GM21526 (cell line): Measurements from ENCODE around the gene PDZD7.

Experiments used
- ATAC-seq: cut with Tn5 transposase; IDR thresholded peaks from one replicate; pipeline ENCODE4 v1.9.1; 2021; ENCODE audit warnings: moderate library complexity; ENCODE audit not compliant: unreplicated experiment, low FRiP score

PDZD7 gene

GRCh38 chr10:101061624-101062231 lies 30.8 kb upstream of the PDZD7 start, which contains the start of gene KAZALD1:
Gene KAZALD1 (plus strand): TSS chr10:101061989. CDS start chr10:101062593, 604 bp downstream.
- no peak for ATAC-seq

DNA sequence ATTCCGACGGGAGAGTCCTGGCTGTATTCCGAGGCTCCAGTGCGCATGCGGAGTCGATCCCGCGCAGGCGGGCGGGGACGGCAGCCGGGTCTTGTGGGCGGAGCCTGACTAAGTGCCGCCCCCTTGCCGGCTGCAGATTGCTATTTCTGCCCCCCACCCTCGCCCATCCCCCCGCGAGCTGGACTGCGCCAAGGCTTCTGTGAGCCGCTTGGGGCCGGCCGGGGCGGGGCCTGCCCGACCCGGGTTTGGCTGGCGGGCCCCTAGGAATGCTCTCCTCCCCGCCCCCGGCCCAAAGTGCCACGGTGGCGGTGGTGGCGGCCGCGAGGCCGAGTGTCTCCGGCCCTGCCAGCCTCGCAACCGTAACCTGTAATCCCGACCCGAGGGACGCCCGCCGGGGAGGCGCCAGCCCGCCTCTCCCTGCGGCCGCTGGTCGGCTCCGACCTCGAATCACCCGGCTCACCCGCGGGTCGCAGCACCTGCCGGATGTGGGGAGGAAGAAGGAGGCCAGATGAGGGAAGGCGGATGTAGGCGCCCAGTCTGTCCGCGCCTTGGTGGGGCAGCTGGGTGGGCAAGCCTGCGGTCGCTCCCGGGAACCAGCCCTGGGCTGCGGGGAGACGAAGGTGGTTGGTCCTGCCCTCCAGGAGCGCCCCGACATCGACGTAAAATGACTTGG lies 30.2 kb upstream of the PDZD7 start:
- peak; percentile 40 for ATAC-seq

DNA sequence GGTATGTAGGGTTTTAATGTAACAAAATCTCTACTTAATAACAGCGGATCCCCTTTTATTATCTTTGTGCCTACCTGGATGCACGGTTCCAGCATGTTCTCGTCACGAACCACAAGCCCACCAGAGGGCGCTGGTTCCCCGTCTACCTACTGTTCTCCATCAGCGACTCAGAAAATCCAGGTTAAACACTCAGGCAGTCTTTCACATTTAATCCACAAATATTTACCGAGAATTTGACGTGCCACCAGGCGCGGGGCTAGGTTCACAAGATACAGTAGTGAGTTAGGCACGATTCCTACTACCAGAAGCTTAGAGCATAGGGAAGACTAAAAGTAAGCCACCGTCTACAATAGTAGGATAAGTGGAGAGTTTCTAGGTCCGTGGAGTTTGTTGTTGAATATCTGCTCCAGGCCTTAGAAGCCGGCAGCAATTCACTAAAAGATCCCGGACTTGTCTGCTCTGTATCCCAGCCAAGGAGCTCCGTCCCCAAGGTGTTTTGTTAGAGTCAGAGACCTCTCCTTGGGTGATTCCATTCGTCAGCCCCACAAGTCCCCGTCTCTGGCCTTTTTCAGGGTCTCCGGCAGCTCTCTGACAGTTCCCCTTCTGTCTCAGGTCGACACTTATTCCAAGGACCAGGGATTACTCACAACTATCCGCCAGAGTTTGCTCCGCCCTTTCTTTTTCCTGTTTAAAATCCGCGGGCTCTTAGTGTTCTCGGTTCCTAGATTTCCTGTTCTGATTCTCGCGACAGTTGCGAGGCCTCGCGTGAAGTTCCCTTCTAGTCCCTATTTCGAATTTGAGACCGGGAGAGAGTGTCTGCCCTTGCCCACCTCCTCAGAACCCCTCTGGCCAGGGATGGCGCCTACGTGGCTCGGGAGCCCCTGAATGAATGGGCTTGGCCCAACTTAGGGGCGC lies 29.4 kb upstream of the PDZD7 start:
- peak; percentile 45 for ATAC-seq

GRCh38 chr10:101056365-101057151 lies 25.6 kb upstream of the PDZD7 start:
- ATAC-seq, result no peak

DNA sequence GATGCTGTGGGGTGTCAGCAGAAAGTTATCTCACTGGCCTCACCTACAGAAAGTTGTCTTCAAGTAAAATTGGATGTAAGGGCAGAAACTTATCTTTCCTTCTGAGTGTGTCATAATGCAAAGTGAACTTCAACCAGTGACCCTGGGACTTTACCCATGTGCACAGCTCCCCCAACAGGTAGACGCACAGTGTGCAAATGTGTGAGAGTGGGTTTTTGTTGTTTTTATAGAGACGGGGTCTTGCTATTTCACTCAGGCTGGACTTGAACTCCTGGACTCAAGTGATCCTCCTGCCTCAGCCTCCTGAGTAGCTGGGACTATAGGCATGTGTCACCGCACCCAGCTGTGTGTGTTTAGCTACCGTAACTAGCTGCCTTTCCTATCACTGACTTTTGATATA lies 24.5 kb upstream of the PDZD7 start:
- no peak for ATAC-seq

GRCh38 chr10:101054876-101055275 lies 23.9 kb upstream of the PDZD7 start:
- no peak for ATAC-seq

GRCh38 chr10:101054351-101054750 lies 23.4 kb upstream of the PDZD7 start:
- ATAC-seq, result no peak

GRCh38 chr10:101053516-101053915 lies 22.6 kb upstream of the PDZD7 start:
- ATAC-seq, result no peak

- no peak for ATAC-seq
Measured at GRCh38 chr10:101052285-101052684, 21.4 kb upstream of the PDZD7 start.

- no peak for ATAC-seq
Measured at GRCh38 chr10:101050208-101051069, 19.5 kb upstream of the PDZD7 start.

DNA sequence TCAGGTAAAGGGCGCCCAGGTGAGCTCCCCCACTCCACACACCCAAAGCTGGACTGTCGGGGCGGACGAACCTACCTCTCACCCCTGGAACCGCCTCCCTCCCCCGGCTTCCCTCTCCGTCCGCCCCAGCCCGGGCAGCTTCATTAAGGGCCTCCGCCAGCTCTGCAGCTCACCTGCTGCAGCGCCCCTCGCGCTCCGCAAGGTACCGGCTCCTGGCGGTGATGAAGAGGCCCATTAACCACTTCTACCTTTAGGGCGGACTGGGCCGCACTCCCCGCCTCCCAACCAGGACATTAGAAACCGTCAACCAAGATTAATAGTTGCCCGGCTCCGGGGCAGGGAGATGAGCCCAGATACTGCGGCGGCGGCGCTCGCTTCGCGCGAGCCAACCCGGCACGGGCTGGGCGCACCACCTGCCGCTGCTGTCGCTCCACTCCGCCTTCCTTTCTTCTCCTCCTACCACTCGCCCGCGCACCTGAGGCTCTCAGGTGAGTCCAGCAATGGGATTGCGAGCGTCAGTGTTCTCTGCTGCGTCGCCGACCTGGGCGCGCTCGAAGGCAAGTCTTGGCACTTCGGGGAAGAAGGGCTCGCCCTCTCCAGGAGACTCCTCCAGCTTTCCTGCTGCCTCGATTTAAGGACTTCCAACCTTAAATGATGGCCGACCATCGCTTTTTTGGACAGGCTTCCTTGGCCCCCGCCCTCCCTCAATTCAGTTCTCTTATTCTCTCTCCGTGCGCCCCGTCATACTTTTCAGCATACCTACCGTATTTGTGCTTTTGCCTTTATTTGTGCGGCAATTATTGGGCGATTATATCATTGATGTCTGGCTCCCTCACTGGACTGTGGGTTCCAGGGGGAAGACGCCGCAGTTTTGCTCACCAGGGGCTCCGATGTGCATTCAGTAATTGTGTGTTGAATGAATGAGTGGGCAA lies 17.3 kb upstream of the PDZD7 start:
- no peak for ATAC-seq

DNA sequence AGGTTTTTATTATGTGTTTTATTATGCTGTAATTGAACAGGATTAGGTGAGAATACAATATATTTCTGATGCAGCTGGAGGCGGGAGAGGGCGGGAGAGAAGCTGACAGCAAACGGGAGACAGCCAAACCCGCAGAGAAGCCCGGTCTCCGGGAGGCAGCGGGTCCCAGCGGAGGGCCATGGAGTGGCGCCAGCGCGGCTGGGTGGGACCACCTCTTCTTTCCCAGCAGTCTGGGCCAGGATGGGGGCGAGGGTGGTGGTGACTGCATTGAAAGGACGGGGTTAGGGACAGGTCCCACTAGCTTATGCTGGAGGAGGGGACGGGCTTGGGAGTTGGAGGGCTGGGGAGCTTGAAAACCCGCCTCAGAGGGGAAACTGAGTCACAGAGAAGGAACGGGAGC lies 16.3 kb upstream of the PDZD7 start:
- no peak for ATAC-seq

DNA sequence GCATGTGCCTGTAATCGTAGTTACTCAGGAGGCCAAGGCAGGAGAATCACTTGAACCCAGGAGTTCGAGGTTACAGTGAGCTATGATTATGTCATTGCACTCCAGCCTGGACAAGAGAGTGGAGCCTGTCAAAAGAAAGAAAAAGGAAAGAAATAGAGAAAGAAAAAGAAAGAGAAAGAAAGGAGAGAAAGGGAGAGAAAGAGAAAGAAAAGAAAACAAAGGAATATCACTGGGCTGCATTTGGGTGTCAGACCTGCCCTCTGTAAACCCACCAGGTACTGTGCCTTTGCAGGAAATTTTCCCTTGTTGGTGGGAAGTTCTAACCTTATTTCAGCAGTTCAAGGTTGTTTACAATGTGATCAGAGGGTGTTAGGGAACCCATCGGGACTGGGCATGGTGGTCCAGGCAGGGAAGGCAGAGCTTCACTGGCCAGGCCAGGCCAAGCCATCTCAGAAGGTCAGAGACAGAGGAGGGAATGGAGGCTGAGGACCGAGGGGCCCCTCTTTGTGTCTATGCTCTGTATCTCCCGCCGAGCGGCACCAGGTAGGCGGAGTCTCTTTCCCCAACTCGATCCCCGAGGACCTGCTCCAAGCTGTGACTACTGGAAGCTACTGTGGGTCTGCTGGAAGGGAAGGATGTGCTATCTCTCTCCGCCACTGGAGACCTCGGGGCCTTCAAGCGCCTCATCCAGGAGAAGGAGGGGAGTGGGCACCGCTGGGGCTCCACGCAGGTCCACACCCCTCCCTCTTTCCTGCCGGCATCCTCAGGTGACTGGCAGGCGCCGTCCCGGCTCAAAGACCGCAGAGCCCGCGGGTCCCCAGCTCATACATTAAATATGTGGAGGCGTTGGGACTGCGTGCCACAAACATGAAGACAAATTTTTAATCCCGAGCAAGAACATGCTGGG lies 15.7 kb upstream of the PDZD7 start:
- no peak for ATAC-seq

DNA sequence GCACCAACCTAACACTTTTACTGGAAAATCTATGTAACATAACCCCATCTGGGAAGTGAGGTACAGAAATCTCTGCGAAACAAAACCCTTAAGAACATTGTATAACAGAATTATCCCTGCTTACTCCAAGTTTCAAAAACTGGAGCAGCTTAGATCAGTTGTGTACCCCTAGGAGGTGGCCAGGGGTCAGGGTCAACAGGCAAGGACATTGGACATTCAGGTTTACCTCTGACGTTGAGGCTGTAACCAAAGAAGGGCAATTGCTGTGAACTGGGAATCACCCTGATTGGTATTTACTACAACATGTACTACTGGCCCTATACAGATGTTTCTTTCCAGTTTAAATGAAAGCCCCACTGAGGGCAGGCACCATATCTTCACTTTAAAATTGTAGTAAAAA lies 13.2 kb upstream of the PDZD7 start:
- ATAC-seq, result no peak

DNA sequence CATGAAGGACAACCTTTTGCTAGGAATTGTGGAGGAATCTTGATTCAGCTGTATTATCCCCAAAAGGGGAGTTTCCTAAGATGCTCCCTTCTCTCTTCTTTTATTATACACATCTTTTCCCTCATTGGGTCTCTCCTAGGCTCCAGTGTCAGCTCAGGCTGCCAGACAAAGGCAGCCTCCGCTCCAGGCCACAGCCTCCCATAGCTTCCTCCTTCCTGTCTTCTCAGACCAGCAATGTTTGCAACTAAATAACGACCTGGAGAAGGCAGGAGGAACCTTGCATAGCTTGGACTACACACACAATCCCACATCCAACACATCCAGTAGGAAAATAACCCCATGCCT lies 12.4 kb upstream of the PDZD7 start:
- ATAC-seq, result no peak

DNA sequence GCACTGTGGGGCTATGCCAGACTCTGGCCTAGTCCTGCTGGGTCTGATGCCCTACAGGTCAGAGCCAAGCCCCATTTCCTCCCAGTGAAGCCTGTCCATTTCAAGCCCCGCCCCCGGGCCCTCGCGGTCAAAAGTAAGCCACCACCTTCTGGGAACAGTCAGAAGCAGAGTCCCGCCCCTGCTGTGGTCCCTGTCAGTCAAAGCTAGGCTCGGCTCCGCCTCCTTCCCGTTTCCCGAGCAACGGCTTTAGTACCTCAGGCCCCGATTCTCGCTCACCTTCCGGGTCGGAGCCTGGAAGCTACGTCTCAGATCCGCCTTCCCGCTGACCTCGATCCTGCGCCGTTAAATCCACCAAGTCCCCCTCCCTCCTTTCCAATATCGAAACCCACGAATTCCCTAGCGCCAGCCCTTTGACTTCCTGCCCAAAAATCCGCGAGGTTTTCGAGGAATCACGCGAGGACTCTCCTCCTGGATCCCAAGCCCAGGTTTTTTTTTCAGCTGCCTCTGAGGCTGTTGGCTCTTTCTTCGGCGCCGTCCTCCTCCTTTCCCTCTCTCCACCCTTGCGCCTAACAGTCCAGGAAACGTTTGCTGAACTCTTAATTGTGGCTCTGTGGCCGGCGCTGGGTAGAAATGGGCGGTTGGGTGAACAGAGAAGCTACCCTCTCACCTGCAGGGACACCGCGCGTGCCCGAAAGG lies 11.9 kb upstream of the PDZD7 start:
- ATAC-seq, result peak; percentile 88

DNA sequence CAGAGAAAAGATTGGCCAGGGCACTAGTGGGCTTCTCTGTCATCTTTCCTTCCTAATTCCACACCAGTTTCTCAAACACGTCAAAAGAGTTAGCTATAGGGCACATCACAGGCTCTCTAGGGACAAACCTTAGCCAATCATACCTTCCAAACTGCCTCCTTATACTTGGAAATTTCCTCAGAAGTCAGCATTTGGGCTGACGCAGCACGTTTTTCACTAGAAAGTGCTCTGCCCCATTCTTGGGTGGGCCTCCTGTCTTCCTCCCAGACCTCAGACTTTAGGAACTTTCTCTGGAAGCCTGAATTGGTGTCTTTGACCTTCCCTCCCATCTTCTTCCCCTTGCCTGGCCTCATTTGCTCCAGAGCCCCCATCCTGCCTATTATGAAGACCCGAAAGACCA lies 11.2 kb upstream of the PDZD7 start:
- ATAC-seq, result no peak
